ENCODE data around the gene ATP9A.

GRCh38 chr20:51811042-51811355, 42.8 kb upstream of the ATP9A start:
- TF ChIP-seq EZH2 (IDR thresholded peaks at IDR 0.05): no peak
- no peak for TF ChIP-seq POLR2AphosphoS5 (IDR thresholded peaks at IDR 0.05; ENCODE audit: borderline replicate concordance, low read depth, low read length)
- no peak for TF ChIP-seq FOXP2 (optimal IDR thresholded peaks at IDR 0.05; ENCODE audit: control extremely low read depth, extremely low read length, insufficient read depth)

Measured in SK-N-MC (cell line).